Measurements from ENCODE around the gene GOT2.
A peak's percentile ranks its signal among the peaks of the same experiment; 100 is the strongest.
"Not testable (repeated sequence)": the region's sequence is repeated elsewhere in the genome, so short reads cannot be mapped to it uniquely, and the experiment has no call there.

The GOT2 gene

DNA sequence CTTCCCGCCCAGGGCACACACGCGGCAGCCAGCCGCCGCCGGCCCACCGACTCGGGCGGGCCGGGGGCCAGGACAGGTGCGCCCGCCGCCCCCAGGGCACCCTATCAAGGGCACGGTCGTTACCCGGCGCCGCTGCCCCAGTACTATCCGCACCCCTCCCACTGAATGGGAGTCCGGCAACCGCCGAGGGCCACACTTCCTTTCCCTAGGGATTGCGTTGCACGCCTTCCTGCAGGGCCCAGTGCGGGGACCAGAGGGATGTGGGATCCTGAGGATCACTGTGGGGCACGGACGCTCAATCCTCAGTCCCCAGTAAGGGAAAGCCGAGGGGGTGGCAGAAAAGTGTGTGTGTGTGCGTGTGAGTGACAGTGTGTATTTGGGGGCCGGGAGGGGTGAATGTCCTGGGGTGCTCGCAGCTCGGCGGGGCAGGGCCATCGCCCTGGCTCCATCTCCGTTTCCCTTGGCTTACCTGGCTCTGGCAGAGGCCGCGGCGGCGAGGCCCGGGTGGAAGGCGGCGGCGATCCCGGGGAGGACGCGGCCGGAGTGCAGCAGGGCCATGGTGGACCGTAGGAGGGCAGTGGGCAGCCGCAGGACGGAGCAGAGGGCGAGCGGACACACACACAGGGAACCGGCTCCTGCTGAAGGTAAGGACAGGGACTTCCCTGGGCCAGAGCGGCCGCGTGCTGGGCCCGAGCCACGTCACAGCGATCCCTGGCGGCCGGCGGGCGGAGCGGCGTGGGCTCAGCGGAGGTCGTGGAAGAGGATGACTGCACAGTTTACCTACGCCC, at the start of gene GOT2:
Gene GOT2 (minus strand): TSS at position 646 of the 788 bp plus-strand sequence. CDS start 88 bp downstream, at position 558.
- DNase-seq (ENCODE audit: low read depth) = peak; percentile 70

DNA sequence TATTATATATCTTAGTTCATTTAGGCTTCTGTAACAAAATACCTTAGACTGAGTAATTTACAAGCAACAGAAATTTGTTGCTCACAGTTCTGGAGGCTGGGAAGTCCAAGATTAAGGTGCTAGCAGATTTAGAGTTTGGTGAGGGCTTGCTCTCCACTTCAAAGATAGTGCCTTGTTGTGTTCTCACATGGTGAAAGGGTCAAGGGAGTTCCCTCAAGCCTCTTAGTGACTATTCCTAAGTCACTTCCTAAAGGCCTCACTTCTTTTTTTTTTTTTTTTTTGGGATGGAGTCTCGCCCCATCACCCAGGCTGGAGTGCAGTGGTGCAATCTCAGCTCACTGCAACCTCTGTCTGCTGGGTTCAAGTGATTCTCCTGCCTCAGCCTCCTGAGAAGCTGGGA, 45.2 kb upstream of the GOT2 start:
- DNase-seq (ENCODE audit: low read depth) = not testable (repeated sequence)

DNA sequence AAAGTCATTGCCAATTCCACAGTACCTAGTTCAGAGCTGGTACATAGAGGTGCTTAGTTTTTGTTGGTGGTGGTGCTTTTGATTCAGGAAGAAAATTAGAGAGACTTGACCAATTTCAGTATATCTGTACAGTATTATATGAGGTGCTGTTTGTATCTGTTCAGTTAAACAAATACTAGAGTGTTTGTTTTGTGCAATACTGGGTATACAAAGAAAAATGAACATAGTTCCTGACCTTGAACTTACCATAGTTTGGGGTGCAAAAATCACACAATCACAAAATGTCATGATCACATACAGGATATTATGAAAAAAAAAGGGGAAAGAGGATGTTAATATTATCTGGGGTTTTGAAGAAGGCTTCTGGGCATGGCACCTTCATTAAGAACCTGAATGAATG, 39.8 kb upstream of the GOT2 start:
- DNase-seq (ENCODE audit: low read depth) = no peak

DNA sequence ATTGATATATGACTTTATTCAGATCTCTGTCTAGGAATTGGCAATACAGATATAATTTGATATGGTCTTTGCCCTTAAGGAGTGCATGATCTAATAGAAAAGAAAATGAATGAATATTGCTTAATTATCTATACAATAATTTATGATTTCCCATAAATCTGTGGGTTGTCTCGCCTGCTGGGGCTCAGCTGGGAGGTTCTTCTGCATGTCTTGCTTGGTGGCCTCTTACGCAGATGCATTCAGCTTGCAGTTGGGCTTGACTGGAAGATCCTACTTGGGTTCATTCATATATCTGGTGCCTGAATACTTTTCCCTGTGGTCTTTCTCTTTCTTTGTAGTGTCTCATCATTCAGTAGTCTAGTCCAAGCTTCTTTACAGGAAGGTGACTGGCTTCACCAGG, 34.0 kb upstream of the GOT2 start:
- DNase-seq (ENCODE audit: low read depth) = no peak

DNA sequence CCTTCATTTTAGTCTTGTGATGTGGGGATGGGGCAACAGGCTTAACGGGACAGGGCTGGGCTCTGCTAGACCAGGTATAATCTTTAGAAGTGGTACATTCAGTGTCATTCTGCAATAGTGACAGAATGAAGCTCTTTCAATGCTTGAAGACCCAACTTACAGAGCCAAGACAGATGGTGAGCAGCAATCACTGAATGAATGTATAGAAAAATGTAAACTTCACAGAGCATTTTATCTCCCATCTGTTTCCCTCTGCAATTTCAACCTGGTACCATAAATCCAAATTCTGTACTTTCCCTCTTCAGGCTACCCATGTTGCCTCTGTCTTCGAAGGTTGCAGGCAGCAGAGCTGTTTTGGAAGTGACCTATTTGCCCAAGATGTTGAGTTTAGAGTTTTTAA, 33.5 kb upstream of the GOT2 start:
- no peak for DNase-seq (ENCODE audit: low read depth)

DNA sequence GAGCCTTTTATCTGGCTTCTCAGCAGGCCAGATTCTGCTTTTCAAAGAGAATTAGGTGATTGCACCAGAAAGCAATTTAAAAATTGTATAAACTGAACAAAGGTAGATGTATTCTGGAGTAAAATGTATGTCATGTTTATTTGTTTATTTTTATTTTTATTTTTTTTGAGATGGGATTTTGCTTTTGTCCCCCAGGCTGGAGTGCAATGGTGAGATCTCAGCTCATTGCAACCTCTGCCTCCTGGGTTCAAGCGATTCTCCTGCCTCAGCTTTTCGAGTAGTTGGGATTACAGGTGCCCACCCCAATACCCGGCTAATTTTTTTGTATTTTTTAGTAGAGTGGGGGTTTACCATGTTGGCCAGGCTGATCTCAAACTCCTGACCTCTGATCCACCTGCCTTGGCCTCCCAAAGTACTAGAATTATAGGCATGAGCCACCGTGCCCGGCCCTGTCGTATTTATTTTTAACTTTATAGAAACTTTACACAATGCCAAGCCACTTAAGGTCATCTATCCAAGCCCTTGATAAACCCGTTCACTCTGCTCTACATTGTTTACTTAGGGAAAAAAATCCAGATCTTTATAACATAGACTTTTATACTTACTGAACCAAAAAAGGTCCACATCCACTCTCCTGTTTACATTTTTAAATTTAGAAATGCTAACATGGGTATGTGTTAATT, 22.7 kb upstream of the GOT2 start:
- no peak for DNase-seq (ENCODE audit: low read depth)

DNA sequence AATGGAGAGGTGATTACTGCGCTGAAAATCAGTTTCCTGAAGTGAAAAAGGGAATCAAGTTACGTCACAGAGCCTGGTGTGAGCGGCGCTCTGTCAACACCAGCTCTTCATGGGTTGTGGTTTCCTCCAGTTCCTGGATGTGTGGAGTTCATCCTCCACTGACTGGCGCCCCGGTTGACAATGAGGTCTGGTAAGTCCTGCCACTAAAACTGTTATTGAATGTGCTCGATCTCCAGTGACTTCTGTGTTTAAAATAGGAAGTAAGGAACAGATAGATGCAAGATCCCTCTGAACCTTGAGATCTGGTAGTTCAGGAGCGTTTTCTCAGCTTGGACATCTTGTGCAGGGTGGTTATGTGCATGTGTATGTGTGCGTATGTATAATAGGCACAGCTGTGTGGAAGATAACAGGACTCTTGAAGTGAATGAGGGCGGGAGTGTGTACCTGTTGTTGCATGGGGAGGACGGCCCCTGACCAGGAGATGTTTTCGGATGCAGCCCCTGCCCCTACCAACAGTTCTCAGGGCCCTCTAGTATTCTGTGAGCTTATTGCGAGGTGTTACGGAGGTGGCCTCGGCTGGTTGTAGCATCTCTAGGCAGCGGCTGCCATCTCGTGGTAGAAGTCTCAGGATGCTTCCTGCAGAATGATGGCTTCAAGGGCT, 22.0 kb upstream of the GOT2 start:
- DNase-seq (ENCODE audit: low read depth) = peak; percentile 39

DNA sequence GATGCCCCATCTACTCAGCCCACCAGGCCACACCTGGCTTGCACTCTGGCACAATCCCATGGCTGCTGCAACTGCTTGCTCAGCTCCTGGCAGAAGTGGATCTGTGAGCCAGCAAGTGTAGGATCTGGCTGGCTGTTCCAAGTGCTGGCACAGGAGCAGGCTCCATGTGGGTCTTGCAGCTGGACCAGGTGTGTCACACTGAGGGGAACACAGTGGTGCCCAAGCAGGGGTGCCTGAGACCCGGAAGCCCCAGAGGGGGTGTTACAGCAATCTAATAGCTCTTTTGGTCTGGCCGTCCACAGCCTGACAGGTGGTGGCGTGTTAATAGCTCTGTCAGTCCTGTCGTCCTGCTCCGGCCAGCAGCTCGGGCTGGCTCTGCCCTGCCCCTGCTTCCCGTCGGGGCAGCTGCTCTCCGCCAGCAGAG, 19.6 kb upstream of the GOT2 start:
- no peak for DNase-seq (ENCODE audit: low read depth)

DNA sequence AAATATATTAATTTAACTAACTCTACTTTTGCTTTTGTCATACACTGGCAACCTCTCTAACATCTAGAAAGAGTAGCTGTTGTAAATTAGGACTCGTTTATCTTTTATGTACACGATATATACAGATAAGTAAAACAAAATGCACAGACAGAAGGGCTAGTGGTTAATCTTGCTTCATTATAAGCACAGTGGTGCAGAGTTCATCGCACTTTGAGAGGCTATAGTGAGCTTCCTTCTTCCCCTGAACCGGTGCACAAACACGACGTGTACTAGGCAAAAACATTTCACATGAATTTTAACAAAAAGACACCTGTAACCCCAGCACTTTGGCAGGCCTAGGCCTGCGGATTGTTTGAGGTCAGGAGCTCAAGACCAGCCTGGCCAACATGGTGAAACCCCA, 10.4 kb upstream of the GOT2 start:
- DNase-seq (ENCODE audit: low read depth) = no peak

DNA sequence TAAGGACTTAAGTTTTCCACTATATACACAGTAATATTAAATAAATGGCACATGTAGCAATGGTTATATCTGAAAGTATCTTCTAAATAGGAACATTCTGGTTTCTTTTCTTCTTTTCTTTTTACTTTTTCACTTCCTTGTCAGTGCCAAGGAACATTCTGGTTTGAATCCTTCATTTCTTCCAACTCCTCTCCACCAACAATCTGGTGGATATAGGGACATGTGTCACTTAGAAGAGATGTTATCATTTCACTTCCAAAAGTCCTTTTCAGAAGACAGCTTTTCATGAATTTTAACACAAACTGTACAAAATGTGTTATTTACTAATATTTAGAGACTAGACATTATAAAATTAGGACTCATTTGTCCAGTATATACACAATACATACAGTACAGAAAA, 7.9 kb upstream of the GOT2 start:
- no peak for DNase-seq (ENCODE audit: low read depth)

DNA sequence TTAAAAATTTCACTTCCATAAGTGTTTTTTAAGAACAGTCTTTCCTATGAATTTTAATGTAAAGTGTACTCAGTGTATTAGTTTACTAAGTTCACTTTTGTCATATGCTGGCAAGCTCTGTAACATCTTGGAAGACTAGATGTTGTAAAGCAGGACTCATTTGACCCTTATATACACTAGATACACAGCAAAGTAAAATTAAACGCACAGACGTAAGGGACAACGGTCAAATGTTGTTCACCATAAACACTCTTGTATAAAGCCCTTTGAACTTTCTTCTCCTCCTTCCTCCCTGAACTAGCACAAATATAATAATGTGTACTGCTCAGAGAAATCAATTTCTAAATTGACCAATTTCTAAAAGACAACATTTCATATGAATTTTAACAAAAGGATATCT, 7.0 kb upstream of the GOT2 start:
- no peak for DNase-seq (ENCODE audit: low read depth)

DNA sequence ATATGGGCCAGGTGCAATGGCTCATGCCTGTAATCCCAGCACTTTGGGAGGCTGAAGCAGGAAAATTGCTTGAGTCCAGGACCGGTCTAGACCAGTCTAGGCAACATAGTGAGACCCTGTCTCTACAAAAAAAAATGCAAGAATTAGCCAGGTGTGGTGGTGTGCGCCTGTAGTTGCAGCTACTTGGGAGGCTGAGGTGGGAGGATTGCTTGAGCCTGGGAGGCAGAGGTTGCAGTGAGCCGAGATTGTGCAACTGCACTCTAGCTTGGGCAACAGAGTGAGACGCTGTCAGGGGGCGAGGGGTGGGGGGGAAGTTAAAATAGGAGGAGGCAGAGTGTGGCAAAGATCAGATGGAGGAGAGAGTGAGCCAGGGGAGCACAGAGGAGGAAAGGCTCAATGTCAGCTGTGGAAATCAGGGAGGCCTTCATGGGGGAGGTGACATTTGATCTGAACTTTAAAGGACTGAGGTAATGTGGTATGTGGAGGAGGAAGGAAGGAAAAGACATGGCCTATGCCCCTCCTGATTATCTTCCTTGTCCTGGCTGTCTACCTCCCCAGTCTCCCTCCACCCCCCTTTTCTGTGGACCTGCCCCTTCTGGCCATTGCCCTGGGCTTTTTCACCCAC, 4.7 kb upstream of the GOT2 start:
- DNase-seq (ENCODE audit: low read depth) = no peak

DNA sequence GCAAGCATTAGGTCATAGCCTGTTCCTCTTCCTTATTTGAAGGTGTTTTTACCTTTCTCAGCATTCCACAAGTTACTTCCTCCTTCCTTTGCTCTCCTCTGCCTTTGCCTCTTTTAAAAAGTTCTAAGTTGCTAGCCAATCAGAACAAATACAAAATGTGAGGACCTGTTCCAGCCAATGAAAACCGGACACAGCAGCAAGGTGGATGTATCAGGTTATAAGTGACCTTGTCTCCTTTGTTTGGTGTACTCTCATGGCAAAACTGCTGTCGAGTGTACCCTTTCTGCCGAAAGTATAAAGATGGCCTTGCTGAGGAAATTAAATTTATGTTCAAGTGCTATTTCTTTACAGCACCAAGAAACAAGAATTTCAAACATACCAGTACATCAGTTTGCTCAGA, 2.2 kb upstream of the GOT2 start:
- not testable (repeated sequence) for DNase-seq (ENCODE audit: low read depth)

DNA sequence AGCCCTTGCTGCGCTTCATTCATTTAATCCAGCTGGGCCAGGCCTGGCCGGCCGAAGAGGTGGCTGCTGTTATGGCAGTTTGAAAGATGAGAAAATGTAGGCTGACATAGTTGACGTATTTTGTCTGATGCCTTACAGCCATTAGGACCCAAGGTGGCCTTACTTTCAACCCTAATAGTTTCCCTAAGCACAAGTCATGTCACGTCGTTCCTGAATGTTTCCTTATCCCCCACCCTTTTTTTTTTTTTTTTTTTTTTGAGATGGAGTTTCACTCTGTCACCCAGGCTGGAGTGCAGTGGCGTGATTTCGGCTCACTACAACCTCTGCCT, 307 bp upstream of the GOT2 start:
- no peak for DNase-seq (ENCODE audit: low read depth)

DNA sequence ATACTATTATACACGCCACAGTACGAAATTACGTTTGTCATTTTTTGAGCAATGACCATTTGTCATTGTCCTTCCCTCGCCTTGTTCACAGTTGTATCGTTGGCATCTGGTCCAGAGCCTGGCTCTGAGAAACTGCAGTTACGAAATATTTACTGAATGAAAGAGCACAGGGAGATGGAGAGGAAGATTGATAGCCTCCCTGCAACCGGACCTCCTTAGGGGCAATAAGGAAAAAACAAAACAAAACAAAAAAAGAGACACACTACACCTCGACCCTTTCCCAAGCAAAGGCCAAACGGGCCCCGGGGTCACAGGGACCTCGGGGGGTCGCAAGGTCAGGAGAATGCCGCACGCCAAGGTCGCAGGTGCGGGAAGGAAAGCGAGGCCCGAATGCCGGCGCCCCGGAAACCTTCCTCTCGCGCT, 857 bp downstream of the GOT2 start:
- no peak for DNase-seq (ENCODE audit: low read depth)

DNA sequence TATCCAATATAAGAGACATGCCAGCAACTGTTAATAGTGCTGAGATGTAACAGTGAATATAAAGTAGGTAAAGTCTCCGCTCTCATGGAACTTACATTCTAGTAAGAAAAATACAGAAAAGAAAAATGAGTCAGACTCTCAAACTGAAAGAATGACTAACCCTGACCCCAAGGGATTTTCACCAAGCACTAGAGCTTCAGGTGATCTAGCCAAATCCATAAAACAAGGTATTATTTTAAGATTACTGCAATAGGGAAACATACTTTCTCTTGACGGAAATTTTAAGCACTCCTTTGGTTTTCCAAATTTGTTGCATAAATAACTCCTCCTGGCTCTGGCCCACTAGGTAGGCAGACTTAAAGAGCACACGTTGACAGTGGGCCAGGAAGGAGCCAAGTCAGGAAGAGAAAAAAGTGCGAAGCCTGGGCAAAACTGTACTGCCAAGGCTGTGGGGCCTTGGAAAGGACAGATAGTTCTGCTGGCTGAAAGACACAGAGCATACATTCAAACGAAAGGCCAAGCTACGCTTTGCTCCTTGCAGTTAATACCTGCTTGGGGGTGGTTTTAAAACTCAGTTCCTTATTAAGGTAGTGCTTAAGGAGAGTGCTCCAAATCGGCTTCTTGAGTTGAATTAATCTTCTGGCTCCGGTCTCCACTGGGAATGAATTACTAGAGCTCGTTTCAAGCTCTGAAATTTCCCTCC, 1.4 kb downstream of the GOT2 start:
- no peak for DNase-seq (ENCODE audit: low read depth)

DNA sequence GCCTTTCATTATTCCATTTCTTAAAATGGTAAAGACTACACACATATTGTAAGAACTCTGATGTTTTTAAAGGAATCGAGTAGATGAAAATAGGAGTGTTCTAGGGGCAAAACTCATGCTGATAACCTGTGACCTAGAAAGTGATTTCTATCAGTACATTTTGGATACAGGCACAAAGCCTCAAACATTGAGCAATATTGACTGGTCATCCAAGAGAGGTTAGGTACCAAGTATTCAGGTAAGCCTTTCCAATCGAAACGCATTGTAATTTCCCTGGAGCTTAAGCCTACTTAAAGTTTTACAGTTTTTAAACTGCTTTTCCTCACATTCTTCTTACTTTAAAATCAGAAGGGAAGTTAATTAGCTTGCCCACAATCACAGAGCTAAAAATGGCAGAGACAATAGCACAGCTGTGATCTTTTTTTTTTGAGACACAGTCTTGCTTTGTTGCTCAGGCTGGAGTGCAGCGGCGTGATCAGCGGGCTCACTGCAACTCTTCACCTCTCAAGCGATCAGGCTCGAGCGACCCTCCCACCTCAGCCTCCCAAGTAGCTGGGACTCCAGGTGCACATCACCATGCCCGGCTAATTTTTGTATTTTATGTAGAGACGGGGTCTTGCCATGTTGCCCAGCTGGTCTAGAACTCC, 3.3 kb downstream of the GOT2 start:
- no peak for DNase-seq (ENCODE audit: low read depth)

DNA sequence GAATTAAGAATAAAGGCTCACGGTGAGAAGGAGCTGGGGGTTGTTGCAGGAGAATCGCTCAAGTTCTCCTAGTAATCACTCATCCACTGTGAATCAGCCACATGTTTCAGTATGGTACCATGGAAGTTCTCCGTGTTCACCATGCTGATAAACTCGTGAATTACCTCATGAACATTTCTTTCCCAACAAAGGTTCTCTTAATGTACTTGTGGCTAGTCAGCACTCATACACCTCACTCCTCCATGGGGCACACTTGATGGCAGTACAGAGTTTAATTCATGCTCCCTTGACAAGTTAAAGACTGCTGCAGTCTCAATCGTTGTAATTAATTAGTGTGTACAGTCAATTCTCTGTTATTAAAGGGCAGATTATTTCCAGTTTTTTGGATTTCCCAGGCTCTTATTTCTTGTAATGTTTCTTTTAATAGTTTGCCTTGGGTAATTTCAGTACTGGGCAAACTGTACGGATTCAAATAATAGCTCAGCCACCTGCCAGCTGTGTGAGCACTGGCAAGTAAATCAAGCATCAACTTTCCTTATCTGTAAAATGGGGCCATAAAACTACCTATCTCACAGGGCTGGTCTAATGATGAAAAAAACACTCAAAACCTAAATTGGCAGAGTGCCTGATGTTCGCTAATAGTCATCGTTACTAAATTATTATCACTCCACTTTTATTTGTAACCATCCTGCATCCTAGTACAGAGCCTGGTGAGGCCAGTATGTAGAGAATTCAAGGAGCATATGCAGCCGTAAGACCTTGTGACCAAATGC, 6.1 kb downstream of the GOT2 start:
- DNase-seq (ENCODE audit: low read depth) = no peak

DNA sequence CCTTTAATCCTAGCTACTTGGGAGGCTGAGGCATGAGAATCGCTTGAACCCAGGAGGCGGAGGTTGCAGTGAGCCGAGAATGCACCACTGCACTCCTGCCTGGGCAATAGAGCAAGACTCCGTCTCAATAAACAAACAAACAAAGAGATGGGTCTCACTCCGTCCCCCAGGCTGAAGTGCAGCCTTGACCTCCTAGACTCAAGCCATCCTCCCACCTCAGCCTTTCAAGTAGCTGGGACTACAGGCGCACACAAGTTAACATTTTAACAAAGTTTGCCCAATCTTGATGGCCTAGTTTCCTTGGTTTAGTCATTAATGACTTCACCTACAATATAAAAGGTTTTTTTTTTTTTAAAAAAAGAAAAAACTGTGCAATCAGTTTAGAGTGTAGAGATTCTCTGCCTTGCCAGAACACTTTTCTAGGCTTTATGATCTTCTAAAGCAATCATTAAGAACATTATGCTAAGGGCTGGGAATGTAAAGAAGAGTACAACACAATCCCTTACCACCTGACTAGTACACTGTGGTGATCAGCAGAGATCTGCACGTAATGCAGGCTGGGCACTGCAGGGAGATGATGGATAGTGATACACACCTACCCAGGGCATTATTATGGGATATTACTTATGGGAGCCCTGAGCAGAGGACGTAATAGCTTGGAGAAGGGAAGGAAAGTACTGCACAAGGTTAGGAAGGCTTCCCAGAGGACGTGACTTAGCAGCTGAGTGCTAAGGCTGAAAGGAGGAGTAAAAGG, 6.9 kb downstream of the GOT2 start:
- DNase-seq (ENCODE audit: low read depth) = no peak

DNA sequence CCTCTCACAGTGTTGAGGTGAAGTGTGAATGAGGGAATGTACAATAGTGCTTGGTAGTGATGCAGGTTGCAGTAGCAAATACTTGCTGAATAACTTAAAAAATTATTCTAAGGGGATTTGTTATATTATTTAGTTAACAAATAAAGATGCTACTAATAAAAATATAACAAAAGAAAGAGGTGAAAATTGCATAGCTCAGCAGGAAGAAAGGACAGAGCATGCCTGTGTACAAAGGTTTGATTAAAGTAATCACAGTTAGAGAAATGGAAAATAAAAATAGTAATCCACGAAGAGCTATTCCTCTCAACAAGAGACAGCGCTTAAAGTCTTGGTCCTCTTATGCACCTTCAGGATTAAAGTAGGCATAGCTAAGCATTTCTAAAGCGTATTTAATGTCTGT, 11.0 kb downstream of the GOT2 start:
- DNase-seq (ENCODE audit: low read depth) = no peak
